Vagina (tissue), 2 donors: ENCODE measurements around the gene DDX3X. TPM values are rescaled to one million over a fixed set of nuclear protein-coding genes. Genes with fewer than 3 reads are reported as not detected.

Source experiments
- DNase-seq, 2 donors: peaks; one replicate each; pipeline ENCODE4 v3.0.0-alpha.2; 2017; ENCODE audit errors: extremely low spot score in 2 of 2
- H3K27ac ChIP-seq: fragments of 200-600 bp; sonication (generic); one replicate; pipeline ENCODE4 v1.5.1; 2019
- H3K27me3 ChIP-seq: fragments of 200-600 bp; sonication (generic); one replicate; pipeline ENCODE4 v1.5.1; 2019
- H3K36me3 ChIP-seq, 2 donors: fragments of 200-600 bp; sonication (generic); one replicate each; pipeline ENCODE4 v1.5.1; 2017 to 2019
- H3K4me1 ChIP-seq: fragments of 200-600 bp; sonication (generic); one replicate; pipeline ENCODE4 v1.5.1; 2019
- H3K4me3 ChIP-seq, 2 donors: fragments of 200-600 bp; sonication (generic); 1 replicate in 1 of 2; 2 replicates in 1 of 2; pipeline ENCODE4 v1.5.1; 2016 to 2019
- H3K9me3 ChIP-seq: fragments of 200-600 bp; sonication (generic); one replicate; pipeline ENCODE4 v1.5.1; 2019
- POLR2A ChIP-seq, 2 donors: fragments of 450-650 bp; IDR thresholded peaks; one replicate each; pipeline ENCODE4 v1.6.1; 2017; ENCODE audit warnings: antibody characterized with exemption in 2 of 2, mild to moderate bottlenecking in 2 of 2, moderate library complexity in 2 of 2
- POLR2AphosphoS5 ChIP-seq, 2 donors: sonication (generic); formaldehyde crosslinking; IDR thresholded peaks; one replicate each; pipeline ENCODE4 v1.9.0; 2017; ENCODE audit warnings: antibody characterized with exemption in 2 of 2, mild to moderate bottlenecking in 2 of 2, low read depth in 1 of 2; ENCODE audit not compliant: insufficient read depth in 1 of 2
- intact Hi-C: fragments of 100-400 bp; cut with DNase I; formaldehyde crosslinking; loops from one replicate; pipeline ENCODE4 v1.15.1; 2023
- total RNA-seq: library from RNA; depleted of rRNA; stranded (reverse); fragments of >200 nt; gene quantifications from one replicate; pipeline ENCODE4 v1.2.3, GENCODE V29; 2016
- TF ChIP-seq, protein P1 (sequence below), 3 experiments: fragments of 450-650 bp in 2 of 3; fragments of 200-600 bp in 1 of 3; sonication (generic) in 1 of 3; IDR thresholded peaks; one replicate each; pipeline ENCODE4 v1.5.1; 2017 to 2019; ENCODE audit warnings: antibody characterized with exemption in 3 of 3, mild to moderate bottlenecking in 2 of 3, moderate library complexity in 2 of 3

Gene DDX3X
- total RNA-seq, 1 donor from 2014 or later, result 202 TPM

DNA sequence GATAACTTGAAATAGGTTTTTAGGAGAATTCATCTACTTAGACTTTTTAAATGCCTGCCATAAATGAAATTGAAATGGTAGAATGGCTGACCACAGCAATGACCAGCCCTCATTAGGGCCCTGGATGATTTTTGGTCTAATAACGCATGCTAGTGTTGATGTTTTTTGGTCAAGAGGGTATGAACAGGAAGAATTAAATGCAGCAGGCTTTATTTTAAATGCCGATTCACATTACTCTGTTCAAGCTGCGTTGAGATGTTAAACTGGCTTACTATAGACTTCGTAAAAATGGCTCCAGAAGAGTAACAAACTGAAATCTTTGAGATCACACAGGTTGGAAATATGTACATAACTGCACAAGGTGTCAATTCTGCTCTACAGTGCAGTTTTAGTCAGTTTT lies 14.6 kb downstream of the DDX3X start:
- DNase-seq, result no peak
- H3K36me3 ChIP-seq, result peaks cover 11 to 66% of the 10 kb centered on the region in 2 donors
- H3K27me3 ChIP-seq, result no peaks in the 10 kb centered on the region
- H3K9me3 ChIP-seq, result no peaks in the 10 kb centered on the region
- H3K4me3 ChIP-seq, result no peak overlapping the region
- intact Hi-C loops, result no loop called here
- no peak overlapping the region for H3K27ac ChIP-seq
- TF ChIP-seq, protein P1, sequence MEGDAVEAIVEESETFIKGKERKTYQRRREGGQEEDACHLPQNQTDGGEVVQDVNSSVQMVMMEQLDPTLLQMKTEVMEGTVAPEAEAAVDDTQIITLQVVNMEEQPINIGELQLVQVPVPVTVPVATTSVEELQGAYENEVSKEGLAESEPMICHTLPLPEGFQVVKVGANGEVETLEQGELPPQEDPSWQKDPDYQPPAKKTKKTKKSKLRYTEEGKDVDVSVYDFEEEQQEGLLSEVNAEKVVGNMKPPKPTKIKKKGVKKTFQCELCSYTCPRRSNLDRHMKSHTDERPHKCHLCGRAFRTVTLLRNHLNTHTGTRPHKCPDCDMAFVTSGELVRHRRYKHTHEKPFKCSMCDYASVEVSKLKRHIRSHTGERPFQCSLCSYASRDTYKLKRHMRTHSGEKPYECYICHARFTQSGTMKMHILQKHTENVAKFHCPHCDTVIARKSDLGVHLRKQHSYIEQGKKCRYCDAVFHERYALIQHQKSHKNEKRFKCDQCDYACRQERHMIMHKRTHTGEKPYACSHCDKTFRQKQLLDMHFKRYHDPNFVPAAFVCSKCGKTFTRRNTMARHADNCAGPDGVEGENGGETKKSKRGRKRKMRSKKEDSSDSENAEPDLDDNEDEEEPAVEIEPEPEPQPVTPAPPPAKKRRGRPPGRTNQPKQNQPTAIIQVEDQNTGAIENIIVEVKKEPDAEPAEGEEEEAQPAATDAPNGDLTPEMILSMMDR (IDR thresholded peaks at IDR 0.05), result no peak
- TF ChIP-seq POLR2A (IDR thresholded peaks at IDR 0.05), result no peak
- peaks cover 8% of the 10 kb centered on the region for H3K4me1 ChIP-seq

DNA sequence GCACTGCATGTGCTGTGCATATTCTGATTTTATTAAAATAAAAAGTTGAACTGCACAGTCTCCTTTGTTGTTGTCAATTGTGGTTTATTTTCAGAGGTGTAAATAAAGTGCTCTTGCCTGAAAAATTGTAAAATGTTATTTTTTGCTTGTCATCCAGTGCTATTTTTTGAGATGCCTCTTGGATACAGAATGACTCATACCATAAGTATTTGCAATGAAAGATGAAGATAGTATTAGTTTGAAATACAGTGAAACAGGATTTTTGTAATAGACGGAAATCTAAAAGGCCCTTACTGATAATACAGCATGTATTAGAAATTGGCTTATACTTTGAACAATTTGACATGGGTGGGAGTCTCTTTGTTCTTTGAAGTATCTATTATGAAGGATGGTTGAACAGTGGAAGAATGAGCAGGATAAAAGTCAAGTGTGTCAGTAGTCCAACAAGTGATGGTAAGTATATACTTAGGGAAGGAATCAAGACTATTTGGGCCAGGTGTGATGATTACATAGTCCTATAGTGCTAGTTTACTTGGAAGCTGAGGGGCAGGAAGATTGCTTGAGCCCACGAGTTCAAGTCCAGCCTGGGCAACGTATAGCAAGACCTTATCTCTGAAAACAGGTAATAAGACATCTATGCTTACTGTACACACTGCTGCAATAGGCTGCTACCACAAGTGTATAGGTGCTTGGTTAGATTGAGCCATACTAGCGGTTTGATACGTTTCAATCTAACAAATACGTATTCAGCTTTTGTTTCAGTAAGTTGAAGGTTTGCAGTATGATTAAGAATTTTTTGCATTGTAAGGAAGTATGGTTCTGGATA lies 16.4 kb downstream of the DDX3X start:
- TF ChIP-seq POLR2A (IDR thresholded peaks at IDR 0.05) (no peak), POLR2AphosphoS5 (IDR thresholded peaks at IDR 0.05; ENCODE audit: insufficient read depth in 1 of 2, low read depth in 1 of 2) (no peak)
- TF ChIP-seq, protein P1 (IDR thresholded peaks at IDR 0.05), result no peak
- Histone ChIP-seq H3K27ac (no peak overlapping the region), H3K36me3 (peaks cover 7 to 48% of the 10 kb centered on the region in 2 donors), H3K4me3 (no peak overlapping the region), H3K4me1 (peaks cover 8% of the 10 kb centered on the region), H3K27me3 (no peaks in the 10 kb centered on the region), H3K9me3 (no peaks in the 10 kb centered on the region)
- DNase-seq, result no peak
- intact Hi-C loops, result no loop called here

DNA sequence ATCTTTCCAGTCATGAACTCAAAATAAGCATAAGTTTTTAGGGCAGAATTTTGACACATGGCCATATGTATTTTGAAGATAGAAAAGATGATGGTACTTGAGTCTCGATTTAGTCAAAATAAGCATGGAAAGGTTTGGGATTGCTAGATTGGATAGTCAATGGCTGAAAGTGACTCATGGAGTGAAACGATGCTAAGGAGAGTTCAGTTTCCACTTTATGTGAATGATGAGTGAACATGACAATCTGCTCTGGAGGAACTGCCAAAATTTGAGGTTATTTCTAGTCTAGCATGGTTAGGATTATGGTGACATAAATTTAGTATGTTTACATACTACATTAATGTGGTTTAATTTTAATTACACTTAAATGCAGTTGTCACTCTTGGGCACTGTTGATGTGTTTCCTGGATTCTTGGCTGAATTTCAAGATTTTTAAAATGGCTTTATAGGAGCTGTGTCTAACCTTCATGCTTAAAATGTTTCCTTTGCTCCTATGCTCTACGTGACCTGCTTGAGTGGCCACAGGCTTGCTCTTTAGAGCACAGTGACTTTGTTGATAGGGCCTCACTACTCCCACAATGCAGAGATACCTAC lies 17.1 kb downstream of the DDX3X start:
- no peak overlapping the region for H3K27ac ChIP-seq

DNA sequence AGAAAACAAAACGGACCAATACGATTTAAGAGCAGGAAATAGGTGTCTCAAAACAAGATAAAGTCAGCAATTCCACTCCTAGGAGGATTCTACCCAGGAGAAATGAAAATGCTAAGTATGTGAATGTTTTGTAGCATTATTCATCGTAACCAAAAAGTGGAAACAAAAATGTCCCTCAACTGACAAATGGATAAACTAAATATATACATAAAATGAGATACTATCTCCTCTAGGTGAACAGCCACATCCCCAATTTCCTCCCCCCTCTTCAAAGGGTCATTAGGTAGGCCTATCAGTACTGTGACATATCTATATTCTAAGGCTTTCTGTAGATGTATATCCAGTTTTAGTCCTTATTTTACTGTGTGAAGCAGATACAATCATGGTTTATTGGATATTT lies 18.0 kb downstream of the DDX3X start:
- no peak for DNase-seq
- peaks cover 3 to 32% of the 10 kb centered on the region in 2 donors for H3K36me3 ChIP-seq
- H3K27ac ChIP-seq, result no peak overlapping the region
- intact Hi-C loops, result no loop called here
- TF ChIP-seq POLR2A (IDR thresholded peaks at IDR 0.05) (no peak), POLR2AphosphoS5 (IDR thresholded peaks at IDR 0.05; ENCODE audit: insufficient read depth in 1 of 2, low read depth in 1 of 2) (no peak)
- TF ChIP-seq, protein P1 (IDR thresholded peaks at IDR 0.05), result no peak
- no peak overlapping the region for H3K4me3 ChIP-seq
- no peaks in the 10 kb centered on the region for H3K27me3 ChIP-seq
- H3K4me1 ChIP-seq, result peaks cover 8% of the 10 kb centered on the region
- H3K9me3 ChIP-seq, result no peaks in the 10 kb centered on the region

More for the DNA sequence above, 17.1 kb downstream of the DDX3X start:
- no peak for TF ChIP-seq POLR2AphosphoS5 (IDR thresholded peaks at IDR 0.05; ENCODE audit: insufficient read depth in 1 of 2, low read depth in 1 of 2)
- TF ChIP-seq POLR2A (IDR thresholded peaks at IDR 0.05), result no peak
- no peak for DNase-seq
- intact Hi-C loops, result no loop called here
- no peaks in the 10 kb centered on the region for H3K9me3 ChIP-seq
- peaks cover 7 to 41% of the 10 kb centered on the region in 2 donors for H3K36me3 ChIP-seq
- peaks cover 8% of the 10 kb centered on the region for H3K4me1 ChIP-seq
- H3K27me3 ChIP-seq, result no peaks in the 10 kb centered on the region
- H3K4me3 ChIP-seq, result no peak overlapping the region

DNA sequence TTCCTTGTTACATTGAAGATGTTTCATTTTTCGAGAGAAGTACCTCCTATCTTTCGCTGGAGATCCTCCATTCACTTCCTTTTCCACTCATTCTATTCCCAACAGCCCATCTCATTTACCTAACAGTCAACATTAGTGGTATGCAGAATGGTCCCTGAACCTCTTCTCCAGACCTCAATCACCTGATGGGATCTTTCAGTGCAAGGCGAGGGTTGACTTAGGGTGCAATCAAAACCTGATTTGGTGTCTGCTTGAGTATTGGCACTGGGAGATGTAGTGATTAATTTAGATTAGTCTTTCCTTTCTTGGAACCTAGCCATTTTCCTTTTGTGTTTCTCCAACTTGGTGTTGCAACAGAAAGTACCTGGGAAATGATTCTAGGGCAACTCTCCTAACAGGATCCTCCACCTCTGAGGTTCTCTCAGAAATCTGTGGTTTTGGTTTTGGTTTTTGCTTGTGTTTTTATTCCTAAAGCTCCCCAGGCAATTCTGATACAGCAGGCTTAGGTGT lies 18.4 kb downstream of the DDX3X start:
- TF ChIP-seq, protein P1 (IDR thresholded peaks at IDR 0.05), result no peak
- TF ChIP-seq POLR2A (IDR thresholded peaks at IDR 0.05) (no peak), POLR2AphosphoS5 (IDR thresholded peaks at IDR 0.05; ENCODE audit: insufficient read depth in 1 of 2, low read depth in 1 of 2) (no peak)
- H3K4me1 ChIP-seq, result peaks cover 8% of the 10 kb centered on the region
- no peaks in the 10 kb centered on the region for H3K27me3 ChIP-seq
- intact Hi-C loops, result no loop called here
- H3K4me3 ChIP-seq, result no peak overlapping the region
- peaks cover 3 to 28% of the 10 kb centered on the region in 2 donors for H3K36me3 ChIP-seq
- H3K27ac ChIP-seq, result no peak overlapping the region
- no peaks in the 10 kb centered on the region for H3K9me3 ChIP-seq
- no peak for DNase-seq
